A549 treated with CORT108297 at 1 μM for 4 hours (cell line): ENCODE results near the gene DNAAF1. TPM values are rescaled to one million over a fixed set of nuclear protein-coding genes. Genes with fewer than 3 reads are reported as not detected.

Source experiments
- total RNA-seq: library from RNA; stranded (reverse); fragments of 200-300 nt; extraction: Qiagen RNA extraction; gene quantifications from 5 replicates; pipeline ENCODE4 v1.2.3, GENCODE V29; 2022

Gene DNAAF1
- 0.14 to 0.60 TPM (median 0.20 TPM) in 5 replicates for total RNA-seq

GRCh38 chr16:84144859-84145639, at the start of gene DNAAF1, which contains the start of gene HSDL1:
Gene DNAAF1, plus strand, starts transcription at chr16:84145308. Its CDS starts 133 bp downstream, at chr16:84145441.
Gene HSDL1, minus strand, starts transcription at chr16:84145177. Its CDS starts 13,856 bp downstream, at chr16:84131321.

GRCh38 chr16:84116720-84117493, 28.2 kb upstream of the DNAAF1 start, which contains the start of gene MBTPS1:
Gene MBTPS1, minus strand, starts transcription at chr16:84116942. Its CDS starts 15,159 bp downstream, at chr16:84101783.

GRCh38 chr16:84186685-84187437, 41.8 kb downstream of the DNAAF1 start, which contains the start of gene TAF1C:
Gene TAF1C, minus strand, starts transcription at chr16:84187057. Its CDS starts 2,069 bp downstream, at chr16:84184988.

GRCh38 chr16:84190731-84191388, 45.8 kb downstream of the DNAAF1 start, which contains the start of gene ADAD2:
Gene ADAD2, plus strand, starts transcription at chr16:84191157. Its CDS starts 74 bp downstream, at chr16:84191231.

Other genes with a start within 250 kb of the DNAAF1 start
- 1.3 to 2.6 TPM (median 2.0 TPM) in 5 replicates for gene MLYCD, start 246.2 kb upstream of the DNAAF1 start, total RNA-seq
- gene OSGIN1, start 192.1 kb upstream of the DNAAF1 start, total RNA-seq = 24.7 to 57.0 TPM (median 29.9 TPM) in 5 replicates
- gene NECAB2, start 177.1 kb upstream of the DNAAF1 start, total RNA-seq = 2.1 to 4.1 TPM (median 2.8 TPM) in 5 replicates
- not detected in 5 replicates for gene SLC38A8, start 102.5 kb upstream of the DNAAF1 start, total RNA-seq
- gene MBTPS1, start 28.4 kb upstream of the DNAAF1 start, total RNA-seq = 41.7 to 49.1 TPM (median 45.3 TPM) in 5 replicates
- gene HSDL1, start 131 bp upstream of the DNAAF1 start, total RNA-seq = 18.1 to 19.6 TPM (median 19.4 TPM) in 5 replicates
- gene TAF1C, start 41.7 kb downstream of the DNAAF1 start, total RNA-seq = 22.8 to 36.8 TPM (median 32.7 TPM) in 5 replicates
- gene ADAD2, start 45.8 kb downstream of the DNAAF1 start, total RNA-seq = 0.05 to 0.08 TPM (median 0.07 TPM) in 3 of 5 replicates, not detected in the others
- not detected in 5 replicates for gene KCNG4, start 94.7 kb downstream of the DNAAF1 start, total RNA-seq
- 0.07 TPM in 1 of 5 replicates, not detected in the others for gene WFDC1, start 149.6 kb downstream of the DNAAF1 start, total RNA-seq
- 0.04 to 0.10 TPM (median 0.07 TPM) in 4 of 5 replicates, not detected in the other for gene ATP2C2, start 223.2 kb downstream of the DNAAF1 start, total RNA-seq